PFSK-1 (cell line): ENCODE data around the gene TRPV3.

Experiments
- FOXP2 ChIP-seq: optimal IDR thresholded peaks from 2 replicates; pipeline ENCODE3; 2011; ENCODE audit warnings: borderline replicate concordance, control low read depth, inconsistent platforms; ENCODE audit not compliant: insufficient read depth; ENCODE audit errors: extremely low read length, extremely low read depth
- POLR2AphosphoS5 ChIP-seq: IDR thresholded peaks from 2 replicates; pipeline ENCODE4 v1.6.1; 2012; ENCODE audit warnings: low read depth, mild to moderate bottlenecking, control low read depth, low read length, moderate library complexity
- TAF1 ChIP-seq: IDR thresholded peaks from 2 replicates; pipeline ENCODE4 v1.6.1; 2012; ENCODE audit warnings: low read length, control low read depth, borderline replicate concordance; ENCODE audit not compliant: insufficient read depth
- TF ChIP-seq, protein P1 (sequence below), 2 experiments: IDR thresholded peaks; 2 replicates each; pipeline versions ENCODE4 v1.6.1 to v1.8.0; 2011 to 2012; ENCODE audit warnings: low read depth in 2 of 2, low read length in 2 of 2, control low read depth in 1 of 2, inconsistent platforms in 1 of 2, mild to moderate bottlenecking in 1 of 2, moderate library complexity in 1 of 2; ENCODE audit not compliant: insufficient read depth in 1 of 2

DNA sequence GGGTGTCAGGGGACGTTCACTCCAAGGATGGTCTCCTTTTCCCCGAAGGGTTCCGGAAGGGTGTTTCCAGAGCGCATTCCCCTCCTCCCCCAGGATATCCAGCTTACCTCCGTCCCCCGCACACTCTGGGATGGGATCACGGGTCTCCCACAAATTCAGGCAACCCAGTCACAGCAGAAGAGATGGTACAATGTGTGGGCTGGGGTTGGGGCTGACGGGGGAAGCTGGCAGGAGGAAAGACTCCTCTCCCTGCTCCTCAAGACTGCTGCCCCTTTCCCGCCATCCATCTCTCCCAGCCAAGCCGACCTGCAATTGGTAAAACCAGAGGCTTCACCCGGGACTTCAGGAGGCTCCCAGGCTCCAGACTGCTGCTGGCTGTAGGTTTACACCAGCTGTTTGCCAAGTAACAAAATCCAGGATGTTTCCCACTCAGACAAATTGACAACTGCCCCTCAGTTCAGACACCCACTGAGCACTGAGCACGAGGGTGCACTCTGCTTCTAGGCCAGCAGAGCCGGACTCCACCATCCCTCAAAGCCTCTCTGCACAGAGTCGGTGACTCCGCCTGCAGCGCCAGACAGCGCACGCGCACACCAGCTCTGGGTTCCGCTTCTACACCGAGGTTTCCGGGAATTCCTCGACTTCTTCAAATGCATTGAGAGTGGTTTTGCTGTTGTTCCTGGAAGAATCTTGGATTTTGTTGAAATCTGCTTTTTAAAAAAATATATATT lies 44.1 kb downstream of the TRPV3 start:
- TF ChIP-seq, protein P1, sequence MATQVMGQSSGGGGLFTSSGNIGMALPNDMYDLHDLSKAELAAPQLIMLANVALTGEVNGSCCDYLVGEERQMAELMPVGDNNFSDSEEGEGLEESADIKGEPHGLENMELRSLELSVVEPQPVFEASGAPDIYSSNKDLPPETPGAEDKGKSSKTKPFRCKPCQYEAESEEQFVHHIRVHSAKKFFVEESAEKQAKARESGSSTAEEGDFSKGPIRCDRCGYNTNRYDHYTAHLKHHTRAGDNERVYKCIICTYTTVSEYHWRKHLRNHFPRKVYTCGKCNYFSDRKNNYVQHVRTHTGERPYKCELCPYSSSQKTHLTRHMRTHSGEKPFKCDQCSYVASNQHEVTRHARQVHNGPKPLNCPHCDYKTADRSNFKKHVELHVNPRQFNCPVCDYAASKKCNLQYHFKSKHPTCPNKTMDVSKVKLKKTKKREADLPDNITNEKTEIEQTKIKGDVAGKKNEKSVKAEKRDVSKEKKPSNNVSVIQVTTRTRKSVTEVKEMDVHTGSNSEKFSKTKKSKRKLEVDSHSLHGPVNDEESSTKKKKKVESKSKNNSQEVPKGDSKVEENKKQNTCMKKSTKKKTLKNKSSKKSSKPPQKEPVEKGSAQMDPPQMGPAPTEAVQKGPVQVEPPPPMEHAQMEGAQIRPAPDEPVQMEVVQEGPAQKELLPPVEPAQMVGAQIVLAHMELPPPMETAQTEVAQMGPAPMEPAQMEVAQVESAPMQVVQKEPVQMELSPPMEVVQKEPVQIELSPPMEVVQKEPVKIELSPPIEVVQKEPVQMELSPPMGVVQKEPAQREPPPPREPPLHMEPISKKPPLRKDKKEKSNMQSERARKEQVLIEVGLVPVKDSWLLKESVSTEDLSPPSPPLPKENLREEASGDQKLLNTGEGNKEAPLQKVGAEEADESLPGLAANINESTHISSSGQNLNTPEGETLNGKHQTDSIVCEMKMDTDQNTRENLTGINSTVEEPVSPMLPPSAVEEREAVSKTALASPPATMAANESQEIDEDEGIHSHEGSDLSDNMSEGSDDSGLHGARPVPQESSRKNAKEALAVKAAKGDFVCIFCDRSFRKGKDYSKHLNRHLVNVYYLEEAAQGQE (IDR thresholded peaks at IDR 0.05; ENCODE audit: insufficient read depth in 1 of 2, low read depth in 2 of 2, low read length in 2 of 2), result no peak
- TF ChIP-seq POLR2AphosphoS5, result no peak
- no peak for TF ChIP-seq TAF1
- no peak for TF ChIP-seq FOXP2
